SK-N-SH treated with all-trans-retinoic acid at 6 μM for 48 hours (cell line): ENCODE results near the gene SUFU.

Source experiments
- ATAC-seq: fragments of 200-7000 bp; cut with Tn5 transposase; 3 replicates; pipeline ENCODE4 v1.9.1; 2020; ENCODE audit warnings: mild to moderate bottlenecking, moderate library complexity
- ARNTL ChIP-seq: fragments of 450-650 bp; formaldehyde crosslinking; IDR thresholded peaks from 2 replicates; pipeline ENCODE4 v1.5.0; 2020; ENCODE audit warnings: low read depth, mild to moderate bottlenecking, moderate library complexity, borderline replicate concordance
- BACH2 ChIP-seq: fragments of 250-450 bp; sonication (Bioruptor Pico); IDR thresholded peaks from 2 replicates; pipeline ENCODE4 v1.9.0; 2021; ENCODE audit warnings: mild to moderate bottlenecking, borderline replicate concordance
- CSDC2 ChIP-seq: fragments of 250-450 bp; sonication (Bioruptor Pico); IDR thresholded peaks from 2 replicates; pipeline ENCODE4 v1.5.0; 2020; ENCODE audit warnings: mild to moderate bottlenecking, moderate library complexity
- ESRRG ChIP-seq: fragments of 250-450 bp; sonication (Bioruptor Pico); IDR thresholded peaks from 2 replicates; pipeline ENCODE4 v1.6.1; 2021; ENCODE audit warnings: mild to moderate bottlenecking
- GLIS3 ChIP-seq: fragments of 250-450 bp; sonication (Bioruptor Pico); IDR thresholded peaks from 2 replicates; pipeline ENCODE4 v1.5.0; 2020; ENCODE audit warnings: mild to moderate bottlenecking, moderate library complexity
- ISL1 ChIP-seq: fragments of 250-450 bp; sonication (Bioruptor Pico); IDR thresholded peaks from 2 replicates; pipeline ENCODE4 v2.1.2; 2022; ENCODE audit warnings: mild to moderate bottlenecking, moderate library complexity
- OSR1 ChIP-seq: fragments of 250-450 bp; sonication (Bioruptor Pico); IDR thresholded peaks from 2 replicates; pipeline ENCODE4 v1.8.0; 2022; ENCODE audit warnings: moderate library complexity, mild to moderate bottlenecking, inconsistent platforms
- RARB ChIP-seq: fragments of 250-450 bp; sonication (Bioruptor Pico); IDR thresholded peaks from 2 replicates; pipeline ENCODE4 v1.8.0; 2021; ENCODE audit warnings: mild to moderate bottlenecking, moderate library complexity
- SNAI2 ChIP-seq: fragments of 250-450 bp; sonication (Bioruptor Pico); IDR thresholded peaks from 2 replicates; pipeline ENCODE4 v1.5.0; 2020; ENCODE audit warnings: mild to moderate bottlenecking, moderate library complexity
- TCF4 ChIP-seq: fragments of 250-450 bp; sonication (Bioruptor Pico); IDR thresholded peaks from 2 replicates; pipeline ENCODE4 v1.8.0; 2021; ENCODE audit warnings: mild to moderate bottlenecking, moderate library complexity, borderline replicate concordance
- TOX ChIP-seq: fragments of 250-450 bp; sonication (Bioruptor Pico); IDR thresholded peaks from 2 replicates; pipeline ENCODE4 v1.8.0; 2021; ENCODE audit warnings: mild to moderate bottlenecking, moderate library complexity, borderline replicate concordance
- ZC3H10 ChIP-seq: fragments of 250-450 bp; sonication (Bioruptor Pico); IDR thresholded peaks from 2 replicates; pipeline ENCODE4 v1.5.1; 2021; ENCODE audit warnings: mild to moderate bottlenecking, moderate library complexity
- ZFP3 ChIP-seq: fragments of 250-450 bp; sonication (Bioruptor Pico); IDR thresholded peaks from 2 replicates; pipeline ENCODE4 v1.5.0; 2020; ENCODE audit warnings: mild to moderate bottlenecking, moderate library complexity
- ZFP30 ChIP-seq: fragments of 450-650 bp; formaldehyde crosslinking; IDR thresholded peaks from 2 replicates; pipeline ENCODE4 v1.5.0; 2022; ENCODE audit warnings: mild to moderate bottlenecking, moderate library complexity
- ZNF70 ChIP-seq: fragments of 450-650 bp; formaldehyde crosslinking; IDR thresholded peaks from 2 replicates; pipeline ENCODE4 v1.5.0; 2020; ENCODE audit warnings: mild to moderate bottlenecking, moderate library complexity
- ZNF8 ChIP-seq: fragments of 450-650 bp; formaldehyde crosslinking; IDR thresholded peaks from 2 replicates; pipeline ENCODE4 v1.5.0; 2020; ENCODE audit warnings: mild to moderate bottlenecking, moderate library complexity
- TF ChIP-seq, protein P1 (sequence below): fragments of 250-450 bp; sonication (Bioruptor Pico); IDR thresholded peaks from 2 replicates; pipeline ENCODE4 v1.5.0; 2020; ENCODE audit warnings: mild to moderate bottlenecking, moderate library complexity
- TF ChIP-seq, protein P2 (sequence below): fragments of 250-450 bp; sonication (Bioruptor Pico); IDR thresholded peaks from 2 replicates; pipeline ENCODE4 v1.5.1; 2020; ENCODE audit warnings: low read depth, mild to moderate bottlenecking, moderate library complexity
- TF ChIP-seq, protein P3 (sequence below): fragments of 250-450 bp; sonication (Bioruptor Pico); IDR thresholded peaks from 2 replicates; pipeline ENCODE4 v1.8.0; 2020; ENCODE audit warnings: mild to moderate bottlenecking, moderate library complexity, borderline replicate concordance
- TF ChIP-seq, protein P4 (sequence below): fragments of 250-450 bp; sonication (Bioruptor Pico); IDR thresholded peaks from 2 replicates; pipeline ENCODE4 v1.8.0; 2021; ENCODE audit warnings: low read depth, mild to moderate bottlenecking, moderate library complexity, borderline replicate concordance

The SUFU gene

DNA sequence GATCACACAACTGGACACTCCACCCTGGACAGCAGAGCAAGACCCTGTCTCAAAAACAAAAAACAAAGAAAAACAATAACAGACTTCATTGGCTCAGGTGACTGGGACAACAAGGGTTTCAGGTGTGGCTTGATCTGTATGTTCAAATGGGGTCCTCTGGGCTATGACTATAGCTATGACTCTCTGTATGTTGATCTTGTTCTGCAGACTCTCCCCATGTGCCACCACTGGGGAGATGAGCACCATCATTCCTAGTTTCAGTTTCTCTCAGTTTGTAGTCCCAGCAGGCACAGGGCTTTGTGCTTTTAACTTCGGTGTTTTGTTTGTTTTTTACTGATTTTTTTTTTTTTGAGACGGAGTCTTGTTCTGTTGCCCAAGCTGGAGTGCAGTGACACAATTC is 53.8 kb downstream of the SUFU start:
- TF ChIP-seq ARNTL (CRISPR knock-in tag) (no peak), TCF4 (CRISPR knock-in tag) (no peak), TOX (CRISPR knock-in tag) (no peak), GLIS3 (CRISPR knock-in tag) (no peak), ESRRG (CRISPR knock-in tag) (no peak), BACH2 (CRISPR knock-in tag) (no peak), ZC3H10 (CRISPR knock-in tag) (no peak), OSR1 (no peak), ISL1 (no peak), CSDC2 (no peak), ZFP3 (CRISPR knock-in tag) (no peak)
- TF ChIP-seq, protein P1, sequence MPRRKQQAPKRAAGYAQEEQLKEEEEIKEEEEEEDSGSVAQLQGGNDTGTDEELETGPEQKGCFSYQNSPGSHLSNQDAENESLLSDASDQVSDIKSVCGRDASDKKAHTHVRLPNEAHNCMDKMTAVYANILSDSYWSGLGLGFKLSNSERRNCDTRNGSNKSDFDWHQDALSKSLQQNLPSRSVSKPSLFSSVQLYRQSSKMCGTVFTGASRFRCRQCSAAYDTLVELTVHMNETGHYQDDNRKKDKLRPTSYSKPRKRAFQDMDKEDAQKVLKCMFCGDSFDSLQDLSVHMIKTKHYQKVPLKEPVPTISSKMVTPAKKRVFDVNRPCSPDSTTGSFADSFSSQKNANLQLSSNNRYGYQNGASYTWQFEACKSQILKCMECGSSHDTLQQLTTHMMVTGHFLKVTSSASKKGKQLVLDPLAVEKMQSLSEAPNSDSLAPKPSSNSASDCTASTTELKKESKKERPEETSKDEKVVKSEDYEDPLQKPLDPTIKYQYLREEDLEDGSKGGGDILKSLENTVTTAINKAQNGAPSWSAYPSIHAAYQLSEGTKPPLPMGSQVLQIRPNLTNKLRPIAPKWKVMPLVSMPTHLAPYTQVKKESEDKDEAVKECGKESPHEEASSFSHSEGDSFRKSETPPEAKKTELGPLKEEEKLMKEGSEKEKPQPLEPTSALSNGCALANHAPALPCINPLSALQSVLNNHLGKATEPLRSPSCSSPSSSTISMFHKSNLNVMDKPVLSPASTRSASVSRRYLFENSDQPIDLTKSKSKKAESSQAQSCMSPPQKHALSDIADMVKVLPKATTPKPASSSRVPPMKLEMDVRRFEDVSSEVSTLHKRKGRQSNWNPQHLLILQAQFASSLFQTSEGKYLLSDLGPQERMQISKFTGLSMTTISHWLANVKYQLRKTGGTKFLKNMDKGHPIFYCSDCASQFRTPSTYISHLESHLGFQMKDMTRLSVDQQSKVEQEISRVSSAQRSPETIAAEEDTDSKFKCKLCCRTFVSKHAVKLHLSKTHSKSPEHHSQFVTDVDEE (CRISPR knock-in tag), result no peak
- TF ChIP-seq, protein P2, sequence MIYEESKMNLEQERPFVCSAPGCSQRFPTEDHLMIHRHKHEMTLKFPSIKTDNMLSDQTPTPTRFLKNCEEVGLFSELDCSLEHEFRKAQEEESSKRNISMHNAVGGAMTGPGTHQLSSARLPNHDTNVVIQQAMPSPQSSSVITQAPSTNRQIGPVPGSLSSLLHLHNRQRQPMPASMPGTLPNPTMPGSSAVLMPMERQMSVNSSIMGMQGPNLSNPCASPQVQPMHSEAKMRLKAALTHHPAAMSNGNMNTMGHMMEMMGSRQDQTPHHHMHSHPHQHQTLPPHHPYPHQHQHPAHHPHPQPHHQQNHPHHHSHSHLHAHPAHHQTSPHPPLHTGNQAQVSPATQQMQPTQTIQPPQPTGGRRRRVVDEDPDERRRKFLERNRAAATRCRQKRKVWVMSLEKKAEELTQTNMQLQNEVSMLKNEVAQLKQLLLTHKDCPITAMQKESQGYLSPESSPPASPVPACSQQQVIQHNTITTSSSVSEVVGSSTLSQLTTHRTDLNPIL, result no peak
- no peak for ATAC-seq

DNA sequence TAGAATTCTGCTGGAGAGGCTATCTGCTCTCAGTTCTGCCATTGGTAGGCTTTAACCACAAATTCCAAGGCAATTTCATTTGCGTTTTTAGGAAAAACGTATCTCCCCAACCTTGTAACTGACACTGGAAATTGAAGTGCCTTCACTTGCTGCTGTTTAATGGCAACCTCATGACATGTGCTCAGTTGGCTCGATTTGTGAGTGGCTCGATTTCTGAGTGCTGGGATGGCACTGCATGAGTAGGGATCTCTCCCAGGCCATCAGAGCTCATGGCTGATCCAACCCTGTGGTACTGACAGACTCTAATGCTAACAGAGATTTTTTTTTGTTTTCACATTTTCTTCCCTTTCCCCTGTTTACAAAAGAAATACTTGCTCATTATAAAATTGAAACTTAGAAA is 56.0 kb downstream of the SUFU start:
- TF ChIP-seq RARB (CRISPR knock-in tag) (no peak), ZC3H10 (CRISPR knock-in tag) (no peak), ZNF70 (CRISPR knock-in tag) (no peak)
- no peak for ATAC-seq

DNA sequence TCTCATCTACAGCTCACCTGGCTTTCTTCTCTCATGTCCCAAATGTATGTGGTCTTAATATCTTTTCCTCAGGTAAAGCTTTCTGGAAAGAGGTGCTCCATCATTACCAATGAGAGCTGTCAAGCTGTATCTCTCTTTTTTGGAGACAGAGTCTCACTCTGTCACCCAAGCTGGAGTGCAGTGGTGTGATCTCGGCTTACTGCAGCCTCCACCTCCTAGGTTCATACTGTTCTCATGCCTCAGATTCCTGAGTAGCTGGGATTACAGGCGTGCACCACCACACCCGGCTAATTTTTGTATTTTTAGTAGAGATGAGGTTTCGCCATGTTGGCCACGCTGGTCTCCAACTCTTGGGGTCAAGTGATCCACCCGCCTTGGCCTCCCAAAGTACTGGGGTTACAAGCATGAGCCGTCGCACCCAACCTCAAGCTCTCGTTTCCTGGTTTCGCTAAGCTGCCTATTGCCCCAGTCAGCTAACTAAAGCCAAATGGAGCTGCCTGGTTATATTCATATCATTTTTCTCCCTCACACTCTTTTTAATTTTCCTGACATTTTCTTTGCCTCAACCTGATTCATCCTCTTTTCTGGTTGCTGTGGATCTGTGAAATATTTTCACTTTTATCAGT is 60.5 kb downstream of the SUFU start:
- TF ChIP-seq ZFP30, result no peak
- TF ChIP-seq ZFP3 (CRISPR knock-in tag), result no peak
- TF ChIP-seq CSDC2, result no peak
- no peak for TF ChIP-seq ESRRG (CRISPR knock-in tag)
- TF ChIP-seq, protein P3, sequence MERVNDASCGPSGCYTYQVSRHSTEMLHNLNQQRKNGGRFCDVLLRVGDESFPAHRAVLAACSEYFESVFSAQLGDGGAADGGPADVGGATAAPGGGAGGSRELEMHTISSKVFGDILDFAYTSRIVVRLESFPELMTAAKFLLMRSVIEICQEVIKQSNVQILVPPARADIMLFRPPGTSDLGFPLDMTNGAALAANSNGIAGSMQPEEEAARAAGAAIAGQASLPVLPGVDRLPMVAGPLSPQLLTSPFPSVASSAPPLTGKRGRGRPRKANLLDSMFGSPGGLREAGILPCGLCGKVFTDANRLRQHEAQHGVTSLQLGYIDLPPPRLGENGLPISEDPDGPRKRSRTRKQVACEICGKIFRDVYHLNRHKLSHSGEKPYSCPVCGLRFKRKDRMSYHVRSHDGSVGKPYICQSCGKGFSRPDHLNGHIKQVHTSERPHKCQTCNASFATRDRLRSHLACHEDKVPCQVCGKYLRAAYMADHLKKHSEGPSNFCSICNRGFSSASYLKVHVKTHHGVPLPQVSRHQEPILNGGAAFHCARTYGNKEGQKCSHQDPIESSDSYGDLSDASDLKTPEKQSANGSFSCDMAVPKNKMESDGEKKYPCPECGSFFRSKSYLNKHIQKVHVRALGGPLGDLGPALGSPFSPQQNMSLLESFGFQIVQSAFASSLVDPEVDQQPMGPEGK (CRISPR knock-in tag), result no peak
- TF ChIP-seq ZC3H10 (CRISPR knock-in tag), result no peak
- TF ChIP-seq GLIS3 (CRISPR knock-in tag), result no peak
- no peak for TF ChIP-seq RARB (CRISPR knock-in tag)
- TF ChIP-seq, protein P2, result no peak
- ATAC-seq, result no peak

DNA sequence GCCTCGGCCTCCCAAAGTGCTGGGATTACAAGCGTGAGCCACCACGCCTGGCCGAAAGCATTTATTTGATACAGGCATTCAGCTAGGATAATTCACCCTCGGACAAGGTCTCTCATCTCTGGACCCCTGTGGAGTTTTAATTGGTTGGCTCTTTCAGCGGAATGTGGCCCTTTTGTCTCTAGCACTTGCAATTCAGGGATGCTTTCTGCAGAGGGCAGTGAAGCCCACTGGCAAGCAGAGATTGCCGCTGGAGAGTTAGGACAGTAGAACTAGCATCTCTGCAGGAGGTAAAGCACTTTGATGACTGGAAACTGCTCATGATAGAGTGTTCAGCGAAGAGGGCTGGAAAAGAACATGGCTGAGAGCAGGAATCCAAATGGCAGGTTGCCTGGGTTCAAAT is 62.0 kb downstream of the SUFU start:
- ATAC-seq, result no peak

More for the DNA sequence above, 62.0 kb downstream of the SUFU start:
- TF ChIP-seq ISL1 (no peak), CSDC2 (no peak), OSR1 (no peak), ZFP30 (no peak), ZFP3 (CRISPR knock-in tag) (no peak), ESRRG (CRISPR knock-in tag) (no peak), TOX (CRISPR knock-in tag) (no peak), GLIS3 (CRISPR knock-in tag) (no peak), RARB (CRISPR knock-in tag) (no peak), ARNTL (CRISPR knock-in tag) (no peak), SNAI2 (CRISPR knock-in tag) (no peak), ZNF8 (CRISPR knock-in tag) (no peak), TCF4 (CRISPR knock-in tag) (no peak)
- TF ChIP-seq, protein P1 (CRISPR knock-in tag), result no peak
- TF ChIP-seq, protein P4, sequence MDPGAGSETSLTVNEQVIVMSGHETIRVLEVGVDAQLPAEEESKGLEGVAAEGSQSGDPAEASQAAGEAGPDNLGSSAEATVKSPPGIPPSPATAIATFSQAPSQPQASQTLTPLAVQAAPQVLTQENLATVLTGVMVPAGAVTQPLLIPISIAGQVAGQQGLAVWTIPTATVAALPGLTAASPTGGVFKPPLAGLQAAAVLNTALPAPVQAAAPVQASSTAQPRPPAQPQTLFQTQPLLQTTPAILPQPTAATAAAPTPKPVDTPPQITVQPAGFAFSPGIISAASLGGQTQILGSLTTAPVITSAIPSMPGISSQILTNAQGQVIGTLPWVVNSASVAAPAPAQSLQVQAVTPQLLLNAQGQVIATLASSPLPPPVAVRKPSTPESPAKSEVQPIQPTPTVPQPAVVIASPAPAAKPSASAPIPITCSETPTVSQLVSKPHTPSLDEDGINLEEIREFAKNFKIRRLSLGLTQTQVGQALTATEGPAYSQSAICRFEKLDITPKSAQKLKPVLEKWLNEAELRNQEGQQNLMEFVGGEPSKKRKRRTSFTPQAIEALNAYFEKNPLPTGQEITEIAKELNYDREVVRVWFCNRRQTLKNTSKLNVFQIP (CRISPR knock-in tag), result no peak
